Lower leg skin (tissue), 3 donors: ENCODE data around the gene HMCN2.

Experiments used
- CTCF ChIP-seq, 3 donors: fragments of 450-650 bp; IDR thresholded peaks; one replicate each; pipeline ENCODE4 v1.5.1; 2016; ENCODE audit warnings: antibody characterized with exemption in 3 of 3, mild to moderate bottlenecking in 3 of 3, moderate library complexity in 2 of 3
- POLR2A ChIP-seq, 2 donors: fragments of 450-650 bp; IDR thresholded peaks; one replicate each; pipeline ENCODE4 v1.6.1; 2016 to 2017; ENCODE audit warnings: antibody characterized with exemption in 2 of 2, mild to moderate bottlenecking in 1 of 2, moderate library complexity in 1 of 2

- TF ChIP-seq POLR2A (IDR thresholded peaks at IDR 0.05) (no peak), CTCF (IDR thresholded peaks at IDR 0.05) (no peak)
Observed at GRCh38 chr9:130300739-130301138, 35.2 kb downstream of the HMCN2 start.
